Gastrocnemius medialis (tissue), 4 donors: ENCODE results near the gene MGAT4C. TPM values are rescaled to one million over a fixed set of nuclear protein-coding genes. Genes with fewer than 3 reads are reported as not detected.

Source experiments
- ATAC-seq, 2 donors: fragments of 150-250 bp; one replicate each; pipeline ENCODE4 v1.9.1; 2016
- DNase-seq, 2 donors: peaks; one replicate each; pipeline ENCODE4 v3.0.0-alpha.2; 2019
- H3K27ac ChIP-seq, 4 donors: fragments of 200-600 bp; sonication (generic); 1 replicate in 1 of 4; 2 replicates in 3 of 4; pipeline ENCODE4 v1.5.1; 2016 to 2018; ENCODE audit warnings: mild to moderate bottlenecking in 2 of 4, moderate library complexity in 1 of 4
- H3K27me3 ChIP-seq, 3 donors: fragments of 200-600 bp; sonication (generic) in 2 of 3; 1 replicate in 1 of 3; 2 replicates in 2 of 3; pipeline versions ENCODE4 v1.5.1 to v1.6.0; 2016 to 2019; ENCODE audit warnings: mild to moderate bottlenecking in 1 of 3, moderate library complexity in 1 of 3
- H3K36me3 ChIP-seq, 2 donors: fragments of 200-600 bp; sonication (generic) in 1 of 2; one replicate each; pipeline ENCODE4 v1.5.1; 2017 to 2018
- H3K4me1 ChIP-seq, 2 donors: fragments of 200-600 bp; sonication (generic) in 1 of 2; one replicate each; pipeline ENCODE4 v1.5.1; 2016 to 2017; ENCODE audit warnings: mild to moderate bottlenecking in 2 of 2
- H3K4me3 ChIP-seq, 4 donors: fragments of 200-600 bp; sonication (generic) in 3 of 4; 1 replicate in 1 of 4; 2 replicates in 3 of 4; pipeline ENCODE4 v1.5.1; 2016 to 2019; ENCODE audit warnings: mild to moderate bottlenecking in 2 of 4
- H3K9me3 ChIP-seq, 3 donors: fragments of 200-600 bp; sonication (generic) in 2 of 3; 1 replicate in 1 of 3; 2 replicates in 2 of 3; pipeline ENCODE4 v1.5.1; 2016 to 2019
- CTCF ChIP-seq, 5 experiments: fragments of 450-650 bp in 3 of 5; fragments of 200-600 bp in 2 of 5; sonication (generic) in 2 of 5; IDR thresholded peaks in 4 of 5; conservative IDR thresholded peaks in 1 of 5; 1 replicate in 4 of 5; 2 replicates in 1 of 5; pipeline ENCODE4 v1.5.1; 2016 to 2019; ENCODE audit warnings: antibody characterized with exemption in 5 of 5, mild to moderate bottlenecking in 3 of 5, moderate library complexity in 3 of 5
- POLR2A ChIP-seq, 2 donors: fragments of 450-650 bp; IDR thresholded peaks; one replicate each; pipeline ENCODE4 v1.6.1; 2017; ENCODE audit warnings: antibody characterized with exemption in 2 of 2, mild to moderate bottlenecking in 2 of 2, moderate library complexity in 2 of 2
- in situ Hi-C, 4 donors: fragments of 200-750 bp; cut with MboI; loops; one replicate each; pipeline versions ENCODE4 v1.15.0 to v1.8.0; 2017; ENCODE audit warnings: low sequenced_read_pairs in 4 of 4
- intact Hi-C: fragments of 100-400 bp; cut with DNase I; formaldehyde crosslinking; loops from one replicate; pipeline ENCODE4 v1.15.1; 2023; ENCODE audit warnings: low total_unique reads
- total RNA-seq, 4 donors: library from RNA; depleted of rRNA; stranded (reverse); fragments of >200 nt; gene quantifications; one replicate each; pipeline versions ENCODE4 v1.1.0 to v1.2.3, GENCODE V29; 2016

MGAT4C gene
- total RNA-seq, 4 donors from 2014 or later, result not detected

DNA sequence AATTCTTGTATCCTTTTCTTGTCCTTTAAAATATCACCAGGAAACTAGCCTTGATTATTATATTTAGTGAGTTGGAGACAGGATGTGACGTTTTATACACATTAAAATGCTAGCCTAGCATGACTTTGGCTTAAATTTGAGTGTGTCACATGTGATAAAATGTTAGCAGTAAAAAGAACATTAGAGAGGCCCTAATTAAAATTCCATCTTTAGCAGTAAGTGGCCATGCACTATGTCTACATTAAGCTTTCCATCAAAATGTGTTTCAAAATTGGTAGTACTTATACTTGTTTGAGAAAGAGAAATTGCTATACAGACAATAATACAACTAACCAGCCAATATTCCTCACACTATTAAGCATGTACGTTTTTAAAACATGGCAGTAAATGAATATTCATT is 29.9 kb upstream of the MGAT4C start:
- no peak for ATAC-seq
- no peaks in the 10 kb centered on the region for H3K9me3 ChIP-seq
- intact Hi-C loops, result no loop called here
- H3K27ac ChIP-seq, result no peak overlapping the region
- no peak overlapping the region for H3K4me3 ChIP-seq
- no peaks in the 10 kb centered on the region for H3K27me3 ChIP-seq
- no peaks in the 10 kb centered on the region for H3K4me1 ChIP-seq
- TF ChIP-seq CTCF (IDR thresholded peaks at IDR 0.05 in 4 of 5, conservative IDR thresholded peaks at IDR 0.05 in 1 of 5), result no peak
- no peak for TF ChIP-seq POLR2A (IDR thresholded peaks at IDR 0.05)
- DNase-seq, result no peak
- no peaks in the 10 kb centered on the region for H3K36me3 ChIP-seq
- in situ Hi-C loops, result no loop called here

DNA sequence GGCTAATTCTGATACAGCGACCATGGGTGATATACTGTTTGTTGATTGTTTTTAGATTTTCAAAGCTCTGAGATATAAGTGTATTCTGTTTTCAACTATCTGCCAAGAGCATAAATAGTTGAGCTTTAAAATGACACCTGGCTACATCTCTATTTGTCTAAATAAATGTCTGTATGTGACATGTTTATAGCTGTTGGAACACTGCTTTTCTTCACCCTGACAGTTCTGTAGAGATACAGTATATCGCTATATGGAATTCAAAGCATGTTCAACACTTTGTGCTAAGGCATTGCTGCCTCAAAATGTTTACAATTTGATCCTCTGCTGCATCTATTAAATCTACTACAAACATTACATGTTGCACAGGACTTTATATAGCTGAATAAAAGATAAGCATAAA is 27.4 kb upstream of the MGAT4C start:
- Histone ChIP-seq H3K4me3 (no peak overlapping the region), H3K9me3 (no peaks in the 10 kb centered on the region), H3K27me3 (no peaks in the 10 kb centered on the region), H3K27ac (no peak overlapping the region), H3K36me3 (no peaks in the 10 kb centered on the region), H3K4me1 (no peaks in the 10 kb centered on the region)
- no peak for ATAC-seq
- DNase-seq, result no peak
- in situ Hi-C loops (no loop called here), intact Hi-C loops (no loop called here)
- TF ChIP-seq POLR2A (IDR thresholded peaks at IDR 0.05) (no peak), CTCF (IDR thresholded peaks at IDR 0.05 in 4 of 5, conservative IDR thresholded peaks at IDR 0.05 in 1 of 5) (no peak)

DNA sequence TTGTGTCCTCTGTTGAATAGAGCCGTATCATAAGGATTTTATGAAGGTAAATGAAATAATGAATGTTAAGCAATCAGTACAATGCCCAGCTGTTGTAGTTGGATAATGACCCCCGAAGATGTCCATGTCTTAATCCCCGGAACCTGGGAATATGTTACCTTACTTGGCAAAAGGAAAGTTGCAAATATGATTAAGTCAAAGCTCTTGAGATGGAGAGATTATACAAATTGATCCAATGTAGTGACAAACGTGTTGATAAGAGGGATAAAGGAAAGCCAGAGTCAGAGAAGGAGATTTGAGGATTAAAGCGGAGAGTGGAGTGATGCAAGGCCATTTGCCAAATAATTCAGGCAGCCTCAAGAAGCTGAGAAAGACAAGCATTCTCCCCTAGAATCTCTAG is 19.2 kb upstream of the MGAT4C start:
- intact Hi-C loops, result no loop called here

DNA sequence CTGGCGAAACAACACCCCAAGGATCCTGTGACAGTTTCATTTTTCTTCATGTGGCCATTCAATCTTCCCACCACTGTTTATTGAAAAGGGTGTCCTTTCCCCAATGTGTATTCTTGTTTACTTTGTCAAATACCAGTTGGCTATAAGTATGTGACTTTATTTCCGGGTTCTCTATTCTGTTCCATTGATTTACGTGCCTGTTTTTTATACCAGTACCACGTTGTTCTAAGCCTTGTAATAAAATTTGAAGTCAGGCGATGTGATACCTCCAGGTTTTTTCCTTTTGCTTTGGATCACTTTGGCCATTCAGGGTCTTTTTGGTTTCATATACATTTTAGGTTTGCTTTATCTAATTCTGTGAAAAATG is 9.1 kb upstream of the MGAT4C start:
- ATAC-seq (no peak), DNase-seq (no peak)
- Histone ChIP-seq H3K4me3 (no peak overlapping the region), H3K27ac (no peak overlapping the region), H3K9me3 (no peaks in the 10 kb centered on the region), H3K36me3 (no peaks in the 10 kb centered on the region), H3K27me3 (peaks cover 0 to 2% (median 0%) of the 10 kb centered on the region in 3 donors), H3K4me1 (no peaks in the 10 kb centered on the region)
- intact Hi-C loops, result no loop called here
- in situ Hi-C loops, result no loop called here
- TF ChIP-seq CTCF (IDR thresholded peaks at IDR 0.05 in 4 of 5, conservative IDR thresholded peaks at IDR 0.05 in 1 of 5) (no peak), POLR2A (IDR thresholded peaks at IDR 0.05) (no peak)

More for the DNA sequence above, 19.2 kb upstream of the MGAT4C start:
- ATAC-seq, result no peak
- H3K27ac ChIP-seq, result no peak overlapping the region
- no peaks in the 10 kb centered on the region for H3K27me3 ChIP-seq
- H3K9me3 ChIP-seq, result no peaks in the 10 kb centered on the region
- no peak for TF ChIP-seq CTCF (IDR thresholded peaks at IDR 0.05 in 4 of 5, conservative IDR thresholded peaks at IDR 0.05 in 1 of 5)
- no peak for TF ChIP-seq POLR2A (IDR thresholded peaks at IDR 0.05)
- no peak for DNase-seq
- H3K4me1 ChIP-seq, result no peaks in the 10 kb centered on the region
- H3K4me3 ChIP-seq, result no peak overlapping the region
- no peaks in the 10 kb centered on the region for H3K36me3 ChIP-seq
- in situ Hi-C loops, result no loop called here
